Spleen (tissue), 3 donors: ENCODE results near the gene SUCO.
"Not testable (repeated sequence)": the region's sequence is repeated elsewhere in the genome, so short reads cannot be mapped to it uniquely, and the experiment has no call there.

ENCODE experiments used
- POLR2A ChIP-seq, 3 donors: fragments of 450-650 bp; IDR thresholded peaks; one replicate each; pipeline ENCODE4 v1.5.1; 2017; ENCODE audit warnings: antibody characterized with exemption in 3 of 3, mild to moderate bottlenecking in 1 of 3
- POLR2AphosphoS5 ChIP-seq, 3 donors: sonication (generic); formaldehyde crosslinking; IDR thresholded peaks; one replicate each; pipeline ENCODE4 v1.5.1; 2017; ENCODE audit warnings: antibody characterized with exemption in 3 of 3

GRCh38 chr1:172496127-172496526 is 36.8 kb upstream of the SUCO start:
- TF ChIP-seq POLR2AphosphoS5, POLR2A (IDR thresholded peaks at IDR 0.05): not testable (repeated sequence)
